ENCODE results near the gene EXOC2. TPM values are rescaled to one million over a fixed set of nuclear protein-coding genes. Genes with fewer than 3 reads are reported as not detected.

EXOC2 gene
- total RNA-seq, 1 donor from 2014 or later, result 40.4 TPM

DNA sequence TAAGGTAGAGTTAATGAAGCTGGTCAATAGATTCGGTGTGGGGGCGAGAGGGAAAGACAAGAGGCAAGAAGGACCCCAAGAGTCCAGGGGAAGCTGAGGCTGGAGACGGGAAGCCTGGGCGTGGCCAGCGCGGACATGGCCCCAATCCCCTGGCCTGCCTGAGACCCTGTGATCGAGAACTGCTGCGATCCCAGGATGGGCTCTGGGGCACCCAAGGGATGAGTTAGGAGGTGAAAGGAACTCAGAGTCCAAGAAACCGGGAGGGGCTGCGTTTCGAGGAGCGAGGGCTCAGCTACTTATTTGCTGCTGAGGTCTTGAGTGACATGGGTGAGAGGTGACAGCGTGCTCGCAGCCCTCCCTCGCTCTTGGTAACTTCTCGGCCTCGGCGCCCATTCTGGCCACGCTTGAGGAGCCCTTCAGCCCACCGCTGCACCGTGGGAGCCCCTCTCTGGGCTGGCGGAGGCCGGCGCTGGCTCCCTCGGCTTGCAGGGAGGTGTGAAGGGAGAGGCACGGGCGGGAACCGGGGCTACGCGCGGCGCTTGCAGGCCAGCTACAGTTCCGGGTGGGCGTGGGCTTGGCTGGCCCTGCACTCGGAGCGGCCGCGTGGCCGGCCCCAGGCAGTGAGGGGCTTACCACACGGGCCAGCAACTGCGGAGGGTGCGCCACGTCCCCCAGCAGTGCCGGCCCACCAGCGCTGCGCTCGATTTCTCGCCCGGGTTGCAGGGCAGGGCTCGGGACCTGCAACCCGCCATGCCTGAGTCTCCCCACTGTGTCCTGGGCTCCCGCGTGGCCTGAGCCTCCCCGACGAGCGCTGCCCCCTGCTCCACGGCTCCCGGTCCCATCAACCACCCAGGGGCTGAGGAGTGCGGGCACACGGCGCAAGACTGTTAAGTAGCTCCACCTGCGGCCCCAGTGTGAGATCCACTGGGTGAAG is 243.2 kb downstream of the EXOC2 start:
- DNase-seq (ENCODE audit: extremely low read depth, low read depth, low spot score), result no peak

DNA sequence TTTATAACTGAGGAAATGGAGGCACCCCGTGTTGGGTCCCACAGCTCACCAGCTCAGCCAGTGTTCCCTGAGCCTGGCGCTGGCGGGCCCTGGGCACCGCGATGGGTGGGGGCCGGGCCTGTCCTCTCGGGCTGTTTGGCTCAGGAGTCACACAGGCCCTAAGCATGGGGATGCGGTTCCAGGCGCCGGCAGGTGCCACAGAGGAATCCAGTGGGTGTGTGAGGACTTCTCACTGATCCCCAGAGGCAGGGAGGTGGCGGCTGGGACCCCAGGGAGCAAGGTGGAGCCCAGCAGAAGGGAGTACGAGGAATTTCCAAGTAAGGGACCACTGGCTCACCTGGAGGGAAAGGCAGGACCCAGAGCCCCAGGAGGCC is 243.9 kb downstream of the EXOC2 start:
- DNase-seq (ENCODE audit: extremely low read depth, low read depth, low spot score), result no peak

DNA sequence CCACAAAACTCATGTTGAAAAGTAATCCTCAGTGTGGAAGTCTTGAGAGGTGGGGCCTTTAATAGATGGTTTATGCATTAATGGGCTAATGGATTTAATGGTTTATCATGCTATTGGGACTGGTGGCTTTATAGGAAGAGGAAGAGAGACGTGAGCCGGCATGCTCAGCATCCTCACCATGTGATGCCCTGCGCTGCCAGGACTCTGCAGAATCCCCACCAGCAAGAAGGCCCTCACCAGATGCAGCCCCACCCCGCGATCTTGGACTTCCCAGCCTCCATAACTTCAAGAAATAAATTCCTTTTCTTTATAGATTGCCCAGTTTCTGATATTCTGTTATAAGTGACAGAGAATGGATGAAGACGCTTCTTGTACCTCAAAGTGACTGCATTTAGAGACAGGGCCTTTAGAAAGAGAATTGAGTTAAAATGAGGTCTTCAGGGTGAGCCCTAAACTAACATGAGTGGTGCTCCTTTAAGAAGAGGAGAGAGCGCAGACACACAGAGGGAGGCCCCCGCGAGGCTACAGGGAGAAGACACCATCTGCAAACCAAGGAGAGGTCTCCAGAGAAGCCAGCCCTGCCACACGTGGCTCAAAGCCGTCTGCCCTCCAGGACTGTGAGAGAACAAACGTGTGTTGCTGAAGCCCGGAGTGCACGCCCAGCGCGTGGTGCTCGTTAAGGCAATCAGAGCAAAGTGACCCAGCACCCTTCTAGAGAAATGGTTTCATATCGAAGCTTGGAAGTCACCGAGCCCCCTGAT is 244.5 kb downstream of the EXOC2 start:
- DNase-seq (ENCODE audit: extremely low read depth, low read depth, low spot score), result no peak

DNA sequence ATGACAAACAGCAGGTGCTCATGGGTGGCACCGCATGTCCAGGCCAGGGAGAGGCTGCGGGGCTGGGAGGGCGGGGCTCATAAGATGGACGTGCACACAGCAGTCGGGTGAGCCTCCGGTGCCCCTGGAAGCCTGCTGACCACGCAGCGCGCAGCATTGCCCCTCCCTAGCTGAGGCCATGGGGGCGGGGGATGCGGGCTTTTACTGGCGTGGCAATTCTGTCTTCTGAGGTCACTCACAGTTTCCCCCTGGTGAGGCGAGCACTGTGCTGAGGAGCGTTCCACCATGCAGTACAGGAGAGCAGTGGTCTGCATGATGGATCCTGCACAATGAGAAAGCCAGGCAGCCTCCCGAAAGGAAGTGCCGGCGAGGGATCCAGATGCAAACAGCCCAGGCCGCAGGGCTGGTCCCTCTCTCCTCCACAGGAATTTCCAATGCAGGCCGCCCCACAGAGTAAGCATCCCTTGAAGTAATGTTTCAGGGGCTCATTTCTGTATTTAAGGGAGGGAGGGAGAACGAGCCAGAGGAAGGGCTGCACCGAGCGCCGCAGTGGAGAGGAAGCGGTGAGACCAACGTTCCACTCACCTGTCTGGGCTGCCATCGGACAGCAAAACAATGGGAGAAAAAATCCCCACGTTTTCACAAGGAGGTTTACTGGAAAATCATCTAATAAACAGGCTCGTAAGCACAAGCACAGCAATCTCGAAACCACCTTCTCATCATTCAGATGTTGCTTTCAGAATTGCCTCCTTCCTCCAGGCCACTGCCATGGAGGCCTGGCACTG is 245.4 kb downstream of the EXOC2 start:
- DNase-seq (ENCODE audit: extremely low read depth, low read depth, low spot score), result no peak

DNA sequence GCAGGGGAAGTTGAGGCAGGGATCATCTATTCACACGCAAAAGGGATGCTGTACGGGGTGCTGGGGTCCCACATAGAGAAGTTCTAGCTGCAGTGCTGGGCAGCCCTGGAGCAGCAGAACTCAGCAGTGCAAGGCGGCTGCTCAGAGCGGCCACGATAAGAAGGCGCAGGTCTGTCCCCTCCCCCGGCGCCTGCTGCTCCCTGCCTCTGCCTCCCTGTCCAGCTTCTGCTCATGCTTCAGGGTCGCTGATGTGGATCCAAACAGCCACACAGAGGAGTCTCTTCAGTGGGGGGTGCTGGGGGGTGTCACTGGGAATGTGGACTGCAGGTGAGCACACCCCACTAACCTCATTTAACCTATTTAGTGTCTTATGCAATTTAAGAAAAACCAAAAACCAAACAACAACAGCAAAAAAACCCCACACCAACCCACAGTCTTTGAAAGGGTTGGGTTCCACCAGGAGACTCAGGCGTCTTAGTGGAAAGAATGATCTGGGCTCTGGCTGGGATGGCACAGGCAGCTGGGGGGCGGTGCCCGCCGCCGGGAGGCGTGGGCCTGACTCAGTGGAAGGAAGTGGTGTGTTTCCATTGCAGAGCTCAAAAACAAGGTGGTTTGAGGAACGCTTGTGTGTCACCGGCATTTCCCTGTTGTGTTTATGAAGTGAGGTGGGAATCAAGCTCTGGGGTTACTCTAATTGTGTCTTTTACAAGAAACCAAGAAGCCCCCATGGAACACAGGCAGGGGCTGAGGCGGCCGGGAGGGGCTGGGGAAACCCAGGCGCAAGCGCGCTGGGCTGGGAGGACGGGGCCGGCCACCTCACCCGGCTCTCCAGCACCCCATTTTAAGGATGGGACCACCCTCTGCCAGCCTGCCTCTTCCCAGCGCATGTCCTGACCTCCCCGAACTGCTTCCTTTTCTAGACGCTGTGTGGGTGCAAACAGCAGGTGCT is 246.2 kb downstream of the EXOC2 start:
- DNase-seq (ENCODE audit: extremely low read depth, low read depth, low spot score), result no peak

DNA sequence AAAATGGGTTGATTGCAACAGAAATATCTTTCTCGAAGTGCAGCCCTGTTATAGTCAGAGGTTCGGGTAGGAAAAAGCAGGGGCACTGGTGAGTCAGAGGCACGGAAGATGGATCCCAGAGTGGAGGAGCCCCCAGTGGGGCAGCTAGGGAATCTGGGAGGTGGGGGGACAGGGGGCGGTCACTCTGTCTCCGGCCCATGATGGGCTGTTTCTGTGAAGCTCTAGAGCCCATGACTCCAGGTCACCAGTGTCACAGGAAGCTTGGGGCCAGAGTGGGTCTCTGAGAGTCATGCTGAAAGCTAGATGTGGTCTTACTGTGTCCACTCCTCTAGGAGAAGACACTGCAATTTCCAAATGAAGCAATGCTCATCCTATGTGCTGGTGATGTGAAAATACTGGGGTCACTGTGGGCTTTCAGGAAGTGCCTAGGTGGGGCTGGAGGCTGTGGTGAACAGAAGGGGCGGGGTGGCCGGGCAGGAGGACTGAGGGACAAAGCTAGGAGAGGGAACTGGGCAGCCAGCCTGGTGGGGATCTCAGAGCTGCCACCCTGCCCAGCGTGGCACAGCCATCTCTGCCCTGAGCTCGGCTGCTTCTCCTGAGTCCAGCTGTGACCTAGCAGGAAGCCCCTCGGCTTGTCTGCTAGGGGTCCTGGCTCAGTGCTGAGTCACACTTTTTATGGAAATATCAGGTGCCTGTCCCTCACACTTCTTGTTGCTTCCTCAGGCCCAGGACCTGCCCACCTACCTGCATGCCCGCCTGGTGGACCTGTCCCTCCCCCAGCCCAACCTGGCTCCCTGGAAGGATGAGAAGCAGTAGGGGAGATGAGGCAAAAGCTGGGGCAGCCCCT is 247.1 kb downstream of the EXOC2 start:
- no peak for DNase-seq (ENCODE audit: extremely low read depth, low read depth, low spot score)

DNA sequence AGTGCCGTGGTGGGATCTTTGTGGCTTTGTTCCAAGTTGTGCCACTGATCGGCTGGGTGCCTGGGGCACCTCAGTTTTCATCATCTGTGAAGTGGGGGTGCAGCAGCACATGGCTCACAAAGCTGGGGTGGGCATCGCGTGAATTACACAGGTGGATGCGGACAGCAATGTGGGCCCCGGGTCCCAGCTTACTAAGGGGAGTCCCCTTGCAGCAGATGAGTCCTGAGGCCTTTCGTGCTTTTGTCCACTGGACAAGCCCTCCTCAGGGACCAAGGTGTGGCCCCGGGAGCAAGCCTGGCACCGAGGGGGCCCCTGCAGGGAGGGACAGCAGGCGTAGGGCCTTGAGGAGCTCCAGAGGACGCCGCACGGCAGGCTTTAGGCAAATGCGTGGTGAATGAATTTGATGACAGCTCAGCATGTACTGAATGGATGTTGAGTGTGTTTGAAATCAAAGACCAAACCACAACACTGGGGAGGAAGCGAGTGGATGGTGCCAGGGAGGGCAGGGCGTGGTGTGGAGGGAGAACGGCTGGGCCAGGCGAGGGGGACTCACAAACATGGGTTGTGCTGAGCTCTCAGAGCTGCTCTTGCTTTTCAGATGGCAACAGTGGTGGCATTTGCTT is 248.2 kb downstream of the EXOC2 start:
- DNase-seq (ENCODE audit: extremely low read depth, low read depth, low spot score), result no peak

DNA sequence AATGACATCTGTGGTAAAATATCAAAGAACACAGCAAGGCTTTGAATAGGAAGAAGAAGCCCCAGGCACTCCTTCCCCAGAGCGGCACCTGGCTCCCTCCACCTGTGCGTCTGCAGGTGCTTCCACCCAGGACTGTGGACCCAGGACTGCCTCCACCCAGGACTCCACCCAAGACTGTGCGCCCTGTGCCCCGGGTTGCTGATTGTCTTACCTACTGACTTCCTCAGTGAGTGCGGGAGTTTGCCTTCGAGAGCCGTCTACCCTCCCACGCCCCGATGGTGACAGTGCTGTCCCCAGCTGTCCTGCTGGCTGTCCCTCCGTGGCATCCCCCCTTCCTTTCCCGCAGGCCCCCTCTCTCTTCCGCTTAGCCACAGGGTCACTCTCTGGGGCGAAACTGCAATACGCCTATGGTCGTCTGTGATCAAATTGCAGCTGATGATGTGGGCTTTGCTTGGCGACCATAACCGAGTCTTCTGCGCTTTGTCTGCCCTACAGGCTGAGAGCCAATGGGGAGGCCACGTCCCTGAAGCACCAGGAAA is 249.2 kb downstream of the EXOC2 start:
- no peak for DNase-seq (ENCODE audit: extremely low read depth, low read depth, low spot score)

DNA sequence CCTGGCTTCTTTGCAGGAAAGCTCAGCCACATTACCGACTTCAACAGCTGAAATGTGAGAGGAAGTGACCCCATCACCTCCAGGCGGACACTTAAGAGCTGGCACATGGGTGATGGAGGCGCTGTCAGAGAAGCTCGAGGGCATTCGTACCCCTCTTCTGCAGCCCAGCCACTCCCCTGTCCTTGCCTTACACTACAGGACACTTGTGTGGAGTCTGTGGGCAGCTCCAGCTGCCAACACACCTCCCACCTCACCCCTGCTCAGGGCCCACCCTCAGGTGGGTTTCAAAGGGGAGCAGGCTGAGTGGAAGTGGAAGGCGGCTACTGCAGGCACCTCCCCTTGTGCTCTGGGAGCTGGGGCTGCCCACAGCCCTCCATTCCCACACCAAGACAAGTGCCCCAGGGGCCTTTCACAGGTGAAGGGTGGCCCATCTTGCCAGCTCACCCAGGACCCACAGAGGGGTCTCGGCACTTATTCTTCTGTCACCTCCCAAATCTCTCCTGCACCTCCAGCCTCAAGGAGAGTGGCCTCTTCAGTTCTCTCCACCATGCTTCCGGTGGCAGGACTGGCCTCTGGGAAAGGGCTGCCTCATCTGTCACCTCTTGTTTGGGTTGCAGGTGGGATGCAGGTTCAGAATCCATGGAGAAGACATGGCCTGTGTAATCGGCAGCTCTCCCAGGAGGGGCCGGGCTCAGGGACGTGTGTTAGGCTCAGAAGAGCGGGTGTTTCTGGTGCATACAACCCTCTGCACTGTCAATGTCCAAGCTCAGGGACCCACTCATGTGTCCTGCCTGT is 251.6 kb downstream of the EXOC2 start:
- DNase-seq (ENCODE audit: extremely low read depth, low read depth, low spot score), result no peak

DNA sequence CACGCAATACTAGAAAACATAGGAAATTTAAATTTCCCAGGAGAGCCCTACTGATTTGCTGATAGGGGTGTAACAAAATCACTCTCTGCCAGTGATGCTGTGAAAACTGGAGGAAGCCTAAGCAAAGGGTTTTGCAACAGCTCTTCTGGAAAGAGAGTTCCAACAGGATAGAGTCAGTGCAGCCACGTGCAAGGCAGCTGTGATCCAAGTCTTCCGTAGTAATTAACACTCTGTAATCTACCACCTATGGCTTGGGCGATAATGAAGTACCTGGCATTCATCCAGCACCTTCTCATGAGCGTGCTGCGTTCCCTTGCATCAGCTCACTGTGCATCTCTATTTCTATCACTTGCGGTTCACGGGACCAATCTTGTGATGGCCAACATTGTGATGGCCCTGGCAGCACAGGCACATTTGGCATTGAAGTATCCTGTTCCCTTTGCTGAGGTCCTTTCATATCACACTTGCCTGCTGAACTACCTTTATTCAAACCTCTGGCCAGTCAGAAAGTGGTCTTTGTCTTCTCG is 253.2 kb downstream of the EXOC2 start:
- DNase-seq (ENCODE audit: extremely low read depth, low read depth, low spot score), result no peak

DNA sequence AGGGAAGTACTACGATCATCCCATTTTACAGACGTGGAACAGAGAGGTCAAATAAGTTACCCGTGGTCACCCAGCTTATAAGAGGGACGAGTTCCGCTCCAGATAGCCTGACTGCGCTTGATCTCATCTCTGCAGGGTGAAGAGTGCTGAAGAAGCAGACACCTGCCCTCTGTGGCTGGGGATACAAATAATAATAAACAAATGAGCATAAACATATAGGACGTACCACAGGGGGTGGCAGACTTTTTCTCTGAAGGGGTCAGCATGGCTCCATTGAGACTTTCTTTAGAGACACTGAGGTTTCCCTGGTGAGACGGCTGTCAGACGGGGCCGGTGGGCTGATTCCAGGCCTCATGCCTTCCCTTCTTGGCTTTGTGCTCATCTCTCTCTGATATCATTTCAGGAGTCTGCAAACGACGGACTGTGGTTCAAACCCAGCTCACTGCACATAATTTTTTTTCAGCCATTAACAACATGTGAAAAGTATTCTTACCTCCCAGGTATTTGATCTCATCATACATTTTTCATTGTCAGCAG is 254.2 kb downstream of the EXOC2 start:
- DNase-seq (ENCODE audit: extremely low read depth, low read depth, low spot score), result no peak

DNA sequence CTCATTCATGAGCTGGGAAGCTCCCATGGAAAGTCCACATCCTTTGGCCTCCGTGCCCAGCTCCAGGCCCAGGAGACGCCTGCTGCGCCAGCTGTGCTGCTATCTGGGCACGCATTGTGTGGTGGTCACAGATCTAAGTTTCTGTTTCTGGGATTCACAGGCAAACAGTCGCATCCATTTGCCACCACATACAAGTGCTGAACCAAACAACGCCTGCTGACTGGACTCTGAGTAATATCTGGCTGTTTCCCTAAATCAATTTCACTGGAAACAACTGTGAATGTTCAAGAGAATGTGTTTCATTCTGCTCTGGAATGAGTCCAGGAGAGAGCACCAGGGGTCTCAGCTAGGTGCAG is 255.9 kb downstream of the EXOC2 start:
- DNase-seq (ENCODE audit: extremely low read depth, low read depth, low spot score), result no peak

DNA sequence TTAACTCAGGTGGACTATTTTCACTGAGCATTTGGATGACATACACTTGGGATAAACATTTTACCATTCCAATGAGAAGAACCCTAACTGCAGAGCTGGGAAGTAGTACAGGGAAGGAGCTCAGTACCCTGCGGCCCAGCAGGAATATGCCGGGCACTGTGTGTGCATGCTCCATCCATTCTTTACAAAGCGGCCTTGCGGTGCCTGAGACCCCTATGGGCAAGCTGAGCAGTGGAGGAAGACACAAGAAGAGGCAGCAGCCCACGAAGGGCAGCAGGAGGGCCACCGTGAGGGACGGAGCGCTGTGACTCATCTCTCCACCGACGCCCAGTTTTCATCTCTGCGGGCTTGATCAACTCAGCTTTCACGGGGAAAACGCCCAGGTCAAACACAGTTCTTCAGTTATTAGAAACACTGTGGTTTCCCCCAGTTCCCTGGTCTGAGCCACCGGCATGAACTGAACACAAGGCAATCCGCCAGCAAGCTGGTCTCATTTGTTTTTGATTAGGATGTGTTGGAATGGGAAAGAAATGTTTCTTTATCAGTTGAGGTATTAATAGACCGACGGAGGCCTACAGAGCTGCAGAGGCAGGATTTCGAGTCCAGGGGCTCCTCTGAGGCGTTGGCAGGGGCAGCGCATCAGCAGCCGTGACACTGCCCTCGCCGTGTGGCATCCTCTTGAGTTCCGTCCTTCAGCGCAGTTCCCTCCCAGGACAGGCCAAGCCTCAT is 256.5 kb downstream of the EXOC2 start:
- no peak for DNase-seq (ENCODE audit: extremely low read depth, low read depth, low spot score)

DNA sequence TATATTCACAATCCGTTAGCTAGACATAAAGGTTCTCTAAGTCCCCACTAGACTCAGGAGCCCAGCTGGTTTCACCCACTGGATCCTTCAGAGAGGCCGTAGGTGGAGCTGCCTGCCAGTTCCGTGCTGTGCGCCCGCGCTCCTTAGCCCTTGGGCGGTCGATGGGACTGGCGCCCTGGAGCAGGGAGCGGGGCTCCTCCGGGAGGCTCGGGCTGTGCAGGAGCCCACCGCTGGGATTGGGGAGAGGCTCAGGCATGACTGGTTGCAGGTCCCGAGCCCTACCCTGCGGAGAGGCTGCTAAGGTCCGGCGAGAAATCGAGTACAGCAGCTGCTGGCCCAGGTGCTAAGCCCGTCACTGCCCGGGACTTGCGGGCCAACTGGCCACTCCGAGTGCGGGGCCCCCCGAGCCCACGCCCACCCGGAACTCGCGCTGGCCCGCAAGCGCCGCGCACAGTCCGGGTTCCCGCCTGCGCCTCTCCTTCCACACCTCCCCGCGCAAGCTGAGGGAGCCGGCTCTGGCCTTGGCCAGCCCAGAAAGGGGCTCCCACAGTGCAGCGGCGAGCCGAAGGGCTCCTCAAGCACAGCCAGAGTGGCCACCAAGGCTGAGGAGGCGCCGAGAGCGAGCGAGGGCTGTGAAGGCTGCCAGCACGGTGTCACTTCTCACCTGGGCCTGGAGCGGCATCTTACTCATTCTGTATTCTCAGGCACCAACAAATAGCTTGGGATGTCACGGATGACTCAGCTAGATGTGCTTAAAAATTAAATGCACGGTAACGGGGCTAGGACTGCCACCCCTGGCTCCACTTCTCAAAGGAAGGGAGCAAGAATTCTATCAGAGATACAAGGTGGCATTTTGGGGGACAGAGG is 257.3 kb downstream of the EXOC2 start:
- DNase-seq (ENCODE audit: extremely low read depth, low read depth, low spot score), result no peak
